HepG2 (cell line): Measurements from ENCODE around the gene FAM219B. TPM values are rescaled to one million over a fixed set of nuclear protein-coding genes. Genes with fewer than 3 reads are reported as not detected.

Experiments used
- CSRNP2 ChIP-seq: sonication (generic); formaldehyde crosslinking; conservative IDR thresholded peaks from 2 replicates; pipeline ENCODE4 v1.8.0; 2022; ENCODE audit warnings: low read depth, missing genetic modification reagents
- ESRRA ChIP-seq: sonication (generic); formaldehyde crosslinking; IDR thresholded peaks from 2 replicates; pipeline ENCODE4 v1.5.1; 2020; ENCODE audit warnings: mild to moderate bottlenecking, low read depth, missing genetic modification reagents
- ETV6 ChIP-seq: sonication (generic); formaldehyde crosslinking; conservative IDR thresholded peaks from 2 replicates; pipeline ENCODE4 v1.4.0; 2020; ENCODE audit warnings: missing genetic modification reagents
- FOSL2 ChIP-seq: sonication (generic); formaldehyde crosslinking; IDR thresholded peaks from 2 replicates; pipeline ENCODE4 v1.4.0; 2020; ENCODE audit warnings: missing genetic modification reagents
- KLF6 ChIP-seq: IDR thresholded peaks from 2 replicates; pipeline ENCODE4 v1.8.0; 2016; ENCODE audit warnings: missing biosample characterization, missing genetic modification reagents
- NR2F6 ChIP-seq, 2 experiments: IDR thresholded peaks; 2 replicates each; pipeline ENCODE4 v1.6.1; 2016; ENCODE audit warnings: antibody characterized with exemption in 1 of 2, mild to moderate bottlenecking in 1 of 2
- PATZ1 ChIP-seq: sonication (generic); formaldehyde crosslinking; IDR thresholded peaks from 2 replicates; pipeline ENCODE4 v1.4.0; 2020; ENCODE audit warnings: missing genetic modification reagents
- RERE ChIP-seq: IDR thresholded peaks from 2 replicates; pipeline ENCODE4 v1.6.1; 2016; ENCODE audit warnings: low read depth, missing genetic modification reagents, missing compliant biosample characterization
- SIX4 ChIP-seq: sonication (generic); formaldehyde crosslinking; IDR thresholded peaks from 2 replicates; pipeline ENCODE4 v1.4.0; 2020; ENCODE audit warnings: missing genetic modification reagents
- U2AF1 ChIP-seq: fragments of 200-400 bp; formaldehyde crosslinking; optimal IDR thresholded peaks from 2 replicates; pipeline ENCODE3; 2017; ENCODE audit warnings: mild to moderate bottlenecking, low read depth, low read length
- XBP1 ChIP-seq: sonication (generic); formaldehyde crosslinking; IDR thresholded peaks from 2 replicates; pipeline ENCODE4 v1.5.0; 2020; ENCODE audit warnings: missing genetic modification reagents
- ZBTB21 ChIP-seq: sonication (generic); formaldehyde crosslinking; IDR thresholded peaks from 2 replicates; pipeline ENCODE4 v1.4.0; 2020; ENCODE audit warnings: missing genetic modification reagents
- ZKSCAN5 ChIP-seq: sonication (generic); formaldehyde crosslinking; IDR thresholded peaks from 2 replicates; pipeline ENCODE4 v1.5.1; 2020; ENCODE audit warnings: mild to moderate bottlenecking, missing genetic modification reagents
- ZNF430 ChIP-seq: sonication (generic); formaldehyde crosslinking; IDR thresholded peaks from 2 replicates; pipeline ENCODE4 v1.9.0; 2021; ENCODE audit warnings: mild to moderate bottlenecking, missing genetic modification reagents
- ZNF547 ChIP-seq: sonication (generic); formaldehyde crosslinking; IDR thresholded peaks from 2 replicates; pipeline ENCODE4 v1.5.1; 2020; ENCODE audit warnings: mild to moderate bottlenecking, missing genetic modification reagents
- ZNF660 ChIP-seq: sonication (generic); formaldehyde crosslinking; IDR thresholded peaks from 2 replicates; pipeline ENCODE4 v1.5.1; 2020; ENCODE audit warnings: mild to moderate bottlenecking, low read depth, missing genetic modification reagents, borderline replicate concordance
- ZNF766 ChIP-seq: sonication (generic); formaldehyde crosslinking; IDR thresholded peaks from 2 replicates; pipeline ENCODE4 v1.5.0; 2020; ENCODE audit warnings: missing genetic modification reagents, borderline replicate concordance
- ZNF772 ChIP-seq: sonication (generic); formaldehyde crosslinking; IDR thresholded peaks from 2 replicates; pipeline ENCODE4 v1.5.0; 2020; ENCODE audit warnings: mild to moderate bottlenecking, missing genetic modification reagents
- polyA plus RNA-seq, 8 experiments: library from polyadenylated mRNA; depleted of rRNA in 3 of 8; stranded (reverse) in 7 of 8; unstranded in 1 of 8; fragments of >200 nt; fragmentation: Illumina TruSeq in 4 of 8; extraction: Trizol in 4 of 8; gene quantifications; 2 replicates each; pipeline versions ENCODE4 v1.2.1 to v1.2.3, GENCODE V29; 2011 to 2016; ENCODE audit warnings: low read depth in 4 of 8, missing spikeins in 1 of 8, mixed read lengths in 1 of 8; ENCODE audit not compliant: insufficient read depth in 1 of 8
- total RNA-seq, 5 experiments: library from RNA; depleted of rRNA; stranded (reverse); fragments of >200 nt; fragmentation: Illumina TruSeq; extraction: Trizol; gene quantifications; 2 replicates each; pipeline ENCODE4 v1.2.3, GENCODE V29; 2016; ENCODE audit warnings: low read depth in 1 of 5
- TF ChIP-seq, protein P1 (sequence below): IDR thresholded peaks from 2 replicates; pipeline ENCODE4 v1.6.1; 2016; ENCODE audit warnings: mild to moderate bottlenecking

The FAM219B gene
- total and polyA plus RNA-seq, 2 of the 13 experiments (the other 11 are each of a cell fraction or from before 2014, with no cell fraction given): 36.6 to 50.2 TPM

DNA sequence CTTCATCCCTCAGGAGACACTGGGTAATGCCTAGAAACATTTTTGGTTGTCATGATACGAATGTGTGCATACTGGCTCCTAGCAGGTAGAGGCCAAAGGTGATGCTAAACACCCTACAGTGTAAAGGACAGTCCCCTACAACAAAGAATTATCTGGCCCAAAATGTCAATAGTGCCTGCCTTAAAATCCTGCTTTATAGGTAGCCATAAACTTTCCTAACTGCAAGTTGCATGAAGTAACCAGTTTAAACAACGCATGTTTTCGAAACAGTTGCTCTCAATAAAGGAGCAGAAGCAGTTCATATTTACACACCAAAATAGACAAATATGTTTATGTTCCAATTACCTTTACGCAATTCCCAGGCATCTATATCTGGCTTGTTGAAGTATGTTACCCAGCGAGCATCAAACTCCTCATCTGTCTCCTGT lies 22.1 kb upstream of the FAM219B start (continued):
- TF ChIP-seq PATZ1 (CRISPR knock-in tag): no peak
- 0 out of 2 replicates have a peak, but pooled peaks have one; percentile 22 for TF ChIP-seq FOSL2
- no peak for TF ChIP-seq U2AF1
- no peak for TF ChIP-seq ZNF430 (CRISPR knock-in tag)
- TF ChIP-seq, protein P1, sequence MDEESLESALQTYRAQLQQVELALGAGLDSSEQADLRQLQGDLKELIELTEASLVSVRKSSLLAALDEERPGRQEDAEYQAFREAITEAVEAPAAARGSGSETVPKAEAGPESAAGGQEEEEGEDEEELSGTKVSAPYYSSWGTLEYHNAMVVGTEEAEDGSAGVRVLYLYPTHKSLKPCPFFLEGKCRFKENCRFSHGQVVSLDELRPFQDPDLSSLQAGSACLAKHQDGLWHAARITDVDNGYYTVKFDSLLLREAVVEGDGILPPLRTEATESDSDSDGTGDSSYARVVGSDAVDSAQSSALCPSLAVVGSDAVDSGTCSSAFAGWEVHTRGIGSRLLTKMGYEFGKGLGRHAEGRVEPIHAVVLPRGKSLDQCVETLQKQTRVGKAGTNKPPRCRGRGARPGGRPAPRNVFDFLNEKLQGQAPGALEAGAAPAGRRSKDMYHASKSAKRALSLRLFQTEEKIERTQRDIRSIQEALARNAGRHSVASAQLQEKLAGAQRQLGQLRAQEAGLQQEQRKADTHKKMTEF (CRISPR knock-in tag): 0 out of 2 replicates have a peak, but pooled peaks have one; percentile 19
- TF ChIP-seq SIX4: no peak
- TF ChIP-seq CSRNP2 (CRISPR knock-in tag): no peak
- no peak for TF ChIP-seq ZKSCAN5 (CRISPR knock-in tag)
- TF ChIP-seq KLF6: no peak
- TF ChIP-seq RERE: no peak
- no peak for TF ChIP-seq ESRRA (CRISPR knock-in tag)
- TF ChIP-seq XBP1: no peak
- no peak for TF ChIP-seq ZNF766 (CRISPR knock-in tag)
- no peak for TF ChIP-seq ZNF772
- no peak for TF ChIP-seq ZNF547 (CRISPR knock-in tag)
- TF ChIP-seq ETV6 (CRISPR knock-in tag): no peak
- peak; percentile 60; the same call in 1 of the 2 replicates for TF ChIP-seq NR2F6 (IDR thresholded peaks at IDR 0.05)
- TF ChIP-seq NR2F6 (CRISPR knock-in tag; IDR thresholded peaks at IDR 0.05): 0 out of 2 replicates have a peak, but pooled peaks have one; percentile 20
- TF ChIP-seq ZNF660 (CRISPR knock-in tag): no peak
- TF ChIP-seq ZBTB21: no peak
